GM18867 (cell line): ENCODE data around the gene PMS1.
"Not testable (repeated sequence)": the region's sequence is repeated elsewhere in the genome, so short reads cannot be mapped to it uniquely, and the experiment has no call there.

Experiments
- ATAC-seq: cut with Tn5 transposase; IDR thresholded peaks from one replicate; pipeline ENCODE4 v1.9.1; 2021; ENCODE audit warnings: mild to moderate bottlenecking, moderate library complexity; ENCODE audit not compliant: unreplicated experiment

PMS1 gene

GRCh38 chr2:189803431-189803830 lies 19.2 kb downstream of the PMS1 start:
- no peak for ATAC-seq

GRCh38 chr2:189818249-189819038 lies 34.2 kb downstream of the PMS1 start:
- ATAC-seq = no peak

GRCh38 chr2:189819297-189819704 lies 35.1 kb downstream of the PMS1 start:
- ATAC-seq = no peak

GRCh38 chr2:189821953-189822748 lies 37.9 kb downstream of the PMS1 start:
- ATAC-seq = no peak

- no peak for ATAC-seq
Observed at GRCh38 chr2:189824694-189825396, 40.6 kb downstream of the PMS1 start.

GRCh38 chr2:189826039-189826438 lies 41.8 kb downstream of the PMS1 start:
- no peak for ATAC-seq

GRCh38 chr2:189829102-189829833 lies 45.0 kb downstream of the PMS1 start:
- no peak for ATAC-seq

GRCh38 chr2:189830510-189830909 lies 46.3 kb downstream of the PMS1 start:
- ATAC-seq = no peak

GRCh38 chr2:189834059-189834458 lies 49.8 kb downstream of the PMS1 start:
- peak; percentile 71 for ATAC-seq

- ATAC-seq = not testable (repeated sequence)
Observed at GRCh38 chr2:189834642-189835041, 50.4 kb downstream of the PMS1 start.

GRCh38 chr2:189835855-189836558 lies 51.8 kb downstream of the PMS1 start:
- ATAC-seq = no peak

- ATAC-seq = no peak
Observed at GRCh38 chr2:189836644-189837043, 52.4 kb downstream of the PMS1 start.

- no peak for ATAC-seq
Observed at GRCh38 chr2:189837326-189837725, 53.1 kb downstream of the PMS1 start.

- ATAC-seq = no peak
Observed at GRCh38 chr2:189841019-189841418, 56.8 kb downstream of the PMS1 start.

GRCh38 chr2:189848276-189848675 lies 64.0 kb downstream of the PMS1 start:
- no peak for ATAC-seq

GRCh38 chr2:189849550-189849949 lies 65.3 kb downstream of the PMS1 start:
- ATAC-seq = no peak

GRCh38 chr2:189851174-189851826 lies 67.0 kb downstream of the PMS1 start:
- no peak for ATAC-seq

GRCh38 chr2:189854187-189854586 lies 69.9 kb downstream of the PMS1 start:
- no peak for ATAC-seq

GRCh38 chr2:189854940-189855339 lies 70.7 kb downstream of the PMS1 start:
- no peak for ATAC-seq

- no peak for ATAC-seq
Observed at GRCh38 chr2:189858291-189858690, 74.0 kb downstream of the PMS1 start.
